ENCODE measurements around the gene IFT122. TPM values are rescaled to one million over a fixed set of nuclear protein-coding genes. Genes with fewer than 3 reads are reported as not detected.

Gene IFT122
- total RNA-seq, 2 donors from 2014 or later: 20.2 to 43.4 TPM

GRCh38 chr3:129413687-129414506 lies 26.1 kb upstream of the IFT122 start:
- ATAC-seq (peak; percentile 71 to 79), DNase-seq (no peak)
- intact Hi-C loops (cut with DNase I): no loop called here

- intact Hi-C loops (cut with DNase I): no loop called here
- ATAC-seq (no peak), DNase-seq (no peak)
Observed at GRCh38 chr3:129415378-129415777, 24.6 kb upstream of the IFT122 start.

GRCh38 chr3:129415830-129416229 lies 24.2 kb upstream of the IFT122 start:
- DNase-seq (no peak), ATAC-seq (no peak)
- intact Hi-C loops (cut with DNase I): no loop called here

GRCh38 chr3:129416415-129416814 lies 23.6 kb upstream of the IFT122 start:
- intact Hi-C loops (cut with DNase I): no loop called here
- ATAC-seq (no peak), DNase-seq (no peak)

- ATAC-seq (peak; percentile 42 to 53), DNase-seq (no peak)
- intact Hi-C loops (cut with DNase I): no loop called here
Observed at GRCh38 chr3:129417326-129417725, 22.7 kb upstream of the IFT122 start.

- no peak for ATAC-seq
- intact Hi-C loops (cut with DNase I): no loop called here
Observed at GRCh38 chr3:129418041-129418973, 21.7 kb upstream of the IFT122 start.

GRCh38 chr3:129419476-129419875 lies 20.5 kb upstream of the IFT122 start:
- intact Hi-C loops (cut with DNase I): no loop called here
- no peak for DNase-seq
- no peak for ATAC-seq

More at GRCh38 chr3:129418041-129418973, 21.7 kb upstream of the IFT122 start:
- DNase-seq: no peak

DNA sequence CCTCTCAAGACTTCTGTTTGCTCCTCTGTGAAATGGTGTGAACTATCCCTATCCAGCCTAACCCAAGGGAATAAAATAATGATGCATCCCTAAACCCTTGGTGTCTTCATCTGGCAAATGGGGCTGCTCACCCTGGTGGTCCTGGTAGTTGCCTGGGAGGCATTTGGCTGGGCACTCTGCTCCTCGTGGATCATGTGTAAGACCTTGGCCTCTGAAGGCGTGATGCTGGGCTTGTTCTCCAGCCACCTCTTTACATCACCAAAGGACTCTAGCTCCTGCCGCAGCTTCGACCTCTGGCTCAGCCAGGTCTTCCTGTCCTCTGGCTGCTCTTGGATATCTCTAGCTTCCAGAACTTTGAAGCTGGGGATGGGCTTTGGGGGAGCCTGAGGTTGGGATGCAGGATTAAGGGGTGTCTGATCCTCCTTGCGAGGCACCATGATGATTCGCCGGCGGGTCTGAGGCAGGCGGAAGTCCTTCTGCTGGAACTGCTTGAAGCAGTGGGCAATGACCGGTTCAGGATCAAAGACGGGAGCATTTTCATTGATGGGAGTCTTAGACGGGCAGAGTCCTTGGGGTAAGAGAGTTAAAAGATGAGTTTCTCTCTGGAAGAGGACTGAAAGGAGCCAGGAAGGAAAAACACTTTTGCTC lies 18.7 kb upstream of the IFT122 start:
- ATAC-seq (no peak), DNase-seq (no peak)
- intact Hi-C loops (cut with DNase I): no loop called here

- DNase-seq (no peak), ATAC-seq (no peak)
- intact Hi-C loops (cut with DNase I): no loop called here
Observed at GRCh38 chr3:129421988-129422745, 17.9 kb upstream of the IFT122 start.

GRCh38 chr3:129422897-129423296 lies 17.1 kb upstream of the IFT122 start:
- ATAC-seq: no peak
- DNase-seq: no peak
- intact Hi-C loops (cut with DNase I): no loop called here

DNA sequence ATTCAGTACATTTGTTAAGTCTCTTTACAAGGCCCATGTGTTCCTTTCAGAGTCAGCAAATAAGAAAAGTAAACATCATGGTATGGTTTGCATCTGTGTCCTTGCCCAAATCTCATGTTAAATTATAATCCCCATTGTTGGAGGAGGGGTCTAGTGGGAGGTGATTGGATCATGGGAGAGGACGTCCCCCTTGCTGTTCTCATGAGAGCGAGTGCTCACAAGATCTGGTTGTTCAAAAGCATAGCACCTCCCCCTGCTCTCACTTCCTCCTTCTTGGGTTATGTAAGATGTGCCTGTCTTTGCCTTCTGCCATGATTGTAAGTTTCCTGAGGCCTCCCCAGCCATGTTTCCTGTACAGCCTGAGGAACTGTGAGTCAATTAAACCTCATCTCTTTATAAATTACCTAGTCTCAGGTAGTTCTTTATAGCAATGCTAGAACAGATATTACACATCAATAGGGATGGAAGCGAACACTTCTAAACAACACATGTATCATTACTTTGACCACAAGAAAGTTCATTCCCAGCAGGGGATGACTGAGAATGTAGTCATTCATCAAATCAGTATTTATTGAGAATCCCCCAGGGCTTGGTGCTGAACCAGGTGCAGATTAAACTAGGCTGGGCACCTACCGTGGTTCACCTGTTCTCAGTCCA lies 15.7 kb upstream of the IFT122 start:
- intact Hi-C loops (cut with DNase I): no loop called here
- DNase-seq (no peak), ATAC-seq (no peak)

DNA sequence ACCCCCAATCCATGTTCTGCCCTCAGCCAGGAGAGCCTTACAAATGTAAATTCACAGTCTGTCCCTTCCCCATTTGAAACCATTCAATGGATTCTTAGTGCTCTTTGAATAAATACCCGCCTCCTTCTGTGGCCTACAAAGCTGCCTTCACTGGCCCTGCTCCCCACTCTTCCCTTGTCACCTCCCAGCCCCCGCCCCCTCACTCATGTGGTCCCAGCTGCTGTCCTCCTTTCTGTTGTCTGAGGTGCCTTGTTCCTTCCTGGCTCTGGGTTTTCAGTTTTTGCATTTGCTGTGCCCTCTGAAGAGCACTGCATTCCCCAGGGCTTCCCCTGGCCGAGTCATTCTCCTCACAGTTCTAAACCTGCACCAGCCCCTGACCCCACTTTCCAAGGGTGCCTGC lies 14.8 kb upstream of the IFT122 start:
- ATAC-seq (no peak), DNase-seq (no peak)
- intact Hi-C loops (cut with DNase I): no loop called here

- intact Hi-C loops (cut with DNase I): no loop called here
- no peak for DNase-seq
- ATAC-seq: no peak
Observed at GRCh38 chr3:129425619-129426018, 14.4 kb upstream of the IFT122 start.

DNA sequence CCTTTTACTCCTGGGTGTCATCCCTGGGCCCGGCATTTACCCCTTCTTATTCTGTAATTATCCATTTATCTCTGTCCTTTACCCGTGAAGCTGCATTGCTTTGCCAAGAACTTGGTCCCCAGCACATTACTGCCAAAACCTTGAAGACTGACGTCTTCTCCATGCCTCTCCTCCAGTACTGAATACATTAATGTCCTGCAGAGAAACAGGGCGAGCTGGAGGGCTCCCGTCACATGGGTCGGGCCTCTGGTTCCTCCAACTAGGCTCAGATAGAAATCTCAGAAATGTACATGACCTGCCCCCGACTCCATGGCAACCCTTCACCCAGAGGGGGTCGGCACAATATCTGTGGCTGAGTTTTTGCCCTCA lies 12.0 kb upstream of the IFT122 start:
- peak; percentile 4 to 16 for ATAC-seq
- intact Hi-C loops (cut with DNase I): no loop called here
- no peak for DNase-seq

DNA sequence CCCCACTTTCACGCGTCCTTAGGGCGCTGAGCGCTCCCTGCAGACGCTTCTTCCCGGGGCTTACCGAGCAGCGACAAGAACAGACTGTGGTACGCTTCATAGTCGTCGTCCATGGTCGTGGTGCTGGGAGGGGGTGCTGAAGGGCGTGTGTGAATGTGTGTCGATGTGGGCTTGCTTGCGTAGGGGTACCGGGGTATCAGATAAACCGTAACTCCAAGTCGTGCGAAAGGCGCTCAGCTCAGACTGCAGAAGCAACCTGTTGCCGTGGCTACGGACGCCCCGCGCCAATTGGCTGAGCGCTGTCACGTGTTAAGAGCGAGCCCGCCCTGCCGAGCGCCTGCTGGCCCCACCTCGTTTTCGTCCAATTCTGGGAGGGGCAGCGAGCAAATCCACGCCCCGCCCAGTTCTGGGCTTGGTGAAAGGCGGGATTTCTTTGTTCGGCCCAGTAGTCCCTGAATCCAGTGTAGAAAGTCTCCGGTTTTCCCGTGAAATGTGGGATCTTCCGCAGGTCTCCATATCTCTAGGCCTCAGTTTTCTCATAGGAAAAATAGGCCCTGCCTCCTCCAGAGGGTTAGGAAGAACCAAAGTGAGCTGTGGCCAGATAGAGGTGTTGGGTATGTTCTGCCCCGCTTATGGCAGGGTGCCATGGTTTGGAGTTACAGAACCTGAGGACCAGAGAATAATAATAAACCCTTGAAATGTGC lies 11.5 kb upstream of the IFT122 start, which contains the start of gene EFCAB12:
Gene EFCAB12 (minus strand): TSS at position 261 of the 704 bp plus-strand sequence. CDS start 148 bp downstream, at position 113.
- intact Hi-C loops (cut with DNase I): no loop called here
- peak; percentile 98 for ATAC-seq
- DNase-seq: peak; percentile 97

DNA sequence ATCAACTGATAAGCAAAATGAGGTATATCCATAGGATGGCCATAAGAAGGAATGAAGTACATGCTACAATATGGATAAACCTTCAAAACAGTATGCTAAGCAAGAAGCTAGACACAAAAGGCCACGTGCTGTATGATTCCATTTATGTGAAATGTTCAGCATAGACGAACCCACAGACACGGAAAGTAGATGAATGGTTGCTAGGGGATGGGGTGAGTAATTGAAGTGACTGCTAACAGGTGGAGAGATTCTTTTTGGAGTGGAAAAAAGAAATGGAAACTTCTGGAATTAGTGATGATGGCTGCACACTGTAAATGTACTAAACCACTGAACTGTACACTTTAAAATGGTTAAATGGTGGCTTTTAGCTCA lies 11.0 kb upstream of the IFT122 start:
- ATAC-seq: no peak
- intact Hi-C loops (cut with DNase I): no loop called here
- no peak for DNase-seq

GRCh38 chr3:129429602-129430001 lies 10.4 kb upstream of the IFT122 start:
- intact Hi-C loops (cut with DNase I): loop anchor here in 1 of 2 donors (10.0 kb wide), 1 partner anchor 45 kb away; no protein-coding TSS in a partner anchor

DNA sequence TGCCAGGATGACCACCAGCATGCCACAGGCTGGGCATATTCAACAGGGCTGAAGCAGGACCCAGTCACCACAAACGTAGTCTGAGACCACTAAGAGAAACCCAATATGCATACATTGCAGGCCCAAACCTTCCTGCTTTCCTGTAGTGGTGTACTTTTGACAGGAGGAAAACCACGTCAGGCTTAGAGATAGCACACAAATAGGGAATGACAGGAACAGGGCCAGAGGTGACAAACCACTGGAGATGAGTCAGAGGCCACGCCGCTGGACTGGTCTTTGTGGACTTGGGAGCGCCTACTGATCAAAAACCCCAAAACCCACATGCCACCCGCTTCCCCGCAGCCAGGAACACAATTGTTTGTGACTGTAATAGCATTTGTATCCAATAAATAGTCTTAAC lies 8.0 kb upstream of the IFT122 start:
- intact Hi-C loops (cut with DNase I): loop anchor here in 1 of 2 donors (10.0 kb wide), 1 partner anchor 47 kb away; no protein-coding TSS in a partner anchor
- DNase-seq: no peak
- ATAC-seq: no peak

More at GRCh38 chr3:129429602-129430001, 10.4 kb upstream of the IFT122 start:
- no peak for ATAC-seq
- no peak for DNase-seq
